Activated CD4-positive, alpha-beta T cell treated with anti-CD3 and anti-CD28 coated beads, Interleukin-2, amount 10 ng/mL, durations not matched to agents 24 days and 14 days (primary cell): ENCODE measurements around the gene PROSER2. TPM values are rescaled to one million over a fixed set of nuclear protein-coding genes. Genes with fewer than 3 reads are reported as not detected.
"Not testable (repeated sequence)": the region's sequence is repeated elsewhere in the genome, so short reads cannot be mapped to it uniquely, and the experiment has no call there.

Experiments used
- DNase-seq: peaks from one replicate; pipeline ENCODE4 v3.0.0; 2022
- H3K27ac Mint-ChIP-seq: one replicate; pipeline ENCODE4 v1.8.0; 2022; ENCODE audit warnings: mild to moderate bottlenecking, mixed read lengths
- H3K27me3 Mint-ChIP-seq: one replicate; pipeline ENCODE4 v1.8.0; 2022; ENCODE audit warnings: mixed read lengths
- H3K36me3 Mint-ChIP-seq: one replicate; pipeline ENCODE4 v1.8.0; 2022; ENCODE audit warnings: low read depth, mild to moderate bottlenecking, mixed read lengths
- H3K4me1 Mint-ChIP-seq: one replicate; pipeline ENCODE4 v1.8.0; 2021; ENCODE audit warnings: mixed read lengths
- H3K4me3 Mint-ChIP-seq: one replicate; pipeline ENCODE4 v1.8.0; 2022; ENCODE audit warnings: mild to moderate bottlenecking, moderate library complexity, mixed read lengths
- H3K9me3 Mint-ChIP-seq: one replicate; pipeline ENCODE4 v1.8.0; 2021; ENCODE audit warnings: mixed read lengths
- intact Hi-C: fragments of 100-400 bp; cut with micrococcal nuclease; formaldehyde crosslinking; loops from one replicate; pipeline ENCODE4 v1.15.1; 2023
- total RNA-seq: library from RNA; stranded (reverse); gene quantifications from 2 replicates; pipeline ENCODE4 v1.2.3, GENCODE V29; 2022

PROSER2 gene
- total RNA-seq, 1 donor from 2014 or later: 0.37 TPM

GRCh38 chr10:11832042-11832441 lies 8.9 kb downstream of the PROSER2 start:
- no peak for DNase-seq
- intact Hi-C loops: no loop called here
- H3K4me3 Mint-ChIP-seq: no peak overlapping the region
- peaks cover 31% of the 10 kb centered on the region for H3K27me3 Mint-ChIP-seq
- H3K27ac Mint-ChIP-seq: no peak overlapping the region
- H3K4me1 Mint-ChIP-seq: no peaks in the 10 kb centered on the region
- H3K36me3 Mint-ChIP-seq: no peaks in the 10 kb centered on the region
- H3K9me3 Mint-ChIP-seq: no peaks in the 10 kb centered on the region

GRCh38 chr10:11835061-11835460 lies 11.9 kb downstream of the PROSER2 start:
- Mint-ChIP-seq H3K27me3 (peaks cover 33% of the 10 kb centered on the region), H3K27ac (no peak overlapping the region), H3K36me3 (no peaks in the 10 kb centered on the region), H3K9me3 (no peaks in the 10 kb centered on the region), H3K4me3 (no peak overlapping the region), H3K4me1 (peaks cover 6% of the 10 kb centered on the region)
- DNase-seq: no peak
- intact Hi-C loops: no loop called here

GRCh38 chr10:11835704-11836103 lies 12.5 kb downstream of the PROSER2 start:
- no peaks in the 10 kb centered on the region for H3K9me3 Mint-ChIP-seq
- peaks cover 35% of the 10 kb centered on the region for H3K27me3 Mint-ChIP-seq
- H3K36me3 Mint-ChIP-seq: no peaks in the 10 kb centered on the region
- DNase-seq: no peak
- intact Hi-C loops: no loop called here
- H3K4me3 Mint-ChIP-seq: no peak overlapping the region
- H3K27ac Mint-ChIP-seq: no peak overlapping the region
- peaks cover 6% of the 10 kb centered on the region for H3K4me1 Mint-ChIP-seq

GRCh38 chr10:11837372-11838161 lies 14.4 kb downstream of the PROSER2 start:
- intact Hi-C loops: no loop called here
- peaks cover 6% of the 10 kb centered on the region for H3K4me1 Mint-ChIP-seq
- H3K9me3 Mint-ChIP-seq: no peaks in the 10 kb centered on the region
- no peak overlapping the region for H3K27ac Mint-ChIP-seq
- peaks cover 35% of the 10 kb centered on the region for H3K27me3 Mint-ChIP-seq
- H3K36me3 Mint-ChIP-seq: no peaks in the 10 kb centered on the region
- H3K4me3 Mint-ChIP-seq: no peak overlapping the region
- no peak for DNase-seq

- no peaks in the 10 kb centered on the region for H3K36me3 Mint-ChIP-seq
- H3K4me3 Mint-ChIP-seq: no peak overlapping the region
- H3K9me3 Mint-ChIP-seq: no peaks in the 10 kb centered on the region
- DNase-seq: no peak
- no peak overlapping the region for H3K27ac Mint-ChIP-seq
- peaks cover 6% of the 10 kb centered on the region for H3K4me1 Mint-ChIP-seq
- peaks cover 35% of the 10 kb centered on the region for H3K27me3 Mint-ChIP-seq
- intact Hi-C loops: no loop called here
Observed at GRCh38 chr10:11838298-11838852, 15.2 kb downstream of the PROSER2 start.

GRCh38 chr10:11841375-11841774 lies 18.2 kb downstream of the PROSER2 start:
- Mint-ChIP-seq H3K36me3 (no peaks in the 10 kb centered on the region), H3K4me3 (no peak overlapping the region), H3K27ac (no peak overlapping the region), H3K9me3 (no peaks in the 10 kb centered on the region), H3K27me3 (peaks cover 44% of the 10 kb centered on the region), H3K4me1 (peaks cover 6% of the 10 kb centered on the region)
- DNase-seq: no peak
- intact Hi-C loops: no loop called here

GRCh38 chr10:11842411-11842810 lies 19.3 kb downstream of the PROSER2 start:
- peaks cover 6% of the 10 kb centered on the region for H3K4me1 Mint-ChIP-seq
- H3K9me3 Mint-ChIP-seq: no peaks in the 10 kb centered on the region
- peaks cover 42% of the 10 kb centered on the region for H3K27me3 Mint-ChIP-seq
- no peak overlapping the region for H3K27ac Mint-ChIP-seq
- no peak overlapping the region for H3K4me3 Mint-ChIP-seq
- intact Hi-C loops: no loop called here
- no peak for DNase-seq
- no peaks in the 10 kb centered on the region for H3K36me3 Mint-ChIP-seq

- intact Hi-C loops: no loop called here
- Mint-ChIP-seq H3K4me3 (no peak overlapping the region), H3K27me3 (peaks cover 42% of the 10 kb centered on the region), H3K9me3 (no peaks in the 10 kb centered on the region), H3K36me3 (no peaks in the 10 kb centered on the region), H3K4me1 (no peaks in the 10 kb centered on the region), H3K27ac (no peak overlapping the region)
- DNase-seq: no peak
Observed at GRCh38 chr10:11845113-11845512, 22.0 kb downstream of the PROSER2 start.

- Mint-ChIP-seq H3K4me1 (no peaks in the 10 kb centered on the region), H3K36me3 (no peaks in the 10 kb centered on the region), H3K27me3 (peaks cover 42% of the 10 kb centered on the region), H3K4me3 (no peak overlapping the region), H3K9me3 (no peaks in the 10 kb centered on the region), H3K27ac (no peak overlapping the region)
- intact Hi-C loops: no loop called here
- no peak for DNase-seq
Observed at GRCh38 chr10:11846542-11846941, 23.4 kb downstream of the PROSER2 start.

GRCh38 chr10:11849277-11849676 lies 26.1 kb downstream of the PROSER2 start:
- Mint-ChIP-seq H3K9me3 (no peaks in the 10 kb centered on the region), H3K4me3 (no peak overlapping the region), H3K4me1 (no peaks in the 10 kb centered on the region), H3K27ac (no peak overlapping the region), H3K27me3 (peaks cover 34% of the 10 kb centered on the region), H3K36me3 (no peaks in the 10 kb centered on the region)
- no peak for DNase-seq
- intact Hi-C loops: no loop called here

GRCh38 chr10:11849911-11850310 lies 26.8 kb downstream of the PROSER2 start:
- no peak for DNase-seq
- no peak overlapping the region for H3K27ac Mint-ChIP-seq
- no peaks in the 10 kb centered on the region for H3K9me3 Mint-ChIP-seq
- H3K4me3 Mint-ChIP-seq: no peak overlapping the region
- intact Hi-C loops: no loop called here
- no peaks in the 10 kb centered on the region for H3K36me3 Mint-ChIP-seq
- peaks cover 35% of the 10 kb centered on the region for H3K27me3 Mint-ChIP-seq
- no peaks in the 10 kb centered on the region for H3K4me1 Mint-ChIP-seq

GRCh38 chr10:11851910-11852309 lies 28.8 kb downstream of the PROSER2 start:
- no peaks in the 10 kb centered on the region for H3K36me3 Mint-ChIP-seq
- H3K4me3 Mint-ChIP-seq: no peak overlapping the region
- no peak for DNase-seq
- intact Hi-C loops: no loop called here
- no peak overlapping the region for H3K27ac Mint-ChIP-seq
- H3K27me3 Mint-ChIP-seq: peaks cover 31% of the 10 kb centered on the region
- no peaks in the 10 kb centered on the region for H3K9me3 Mint-ChIP-seq
- no peaks in the 10 kb centered on the region for H3K4me1 Mint-ChIP-seq

GRCh38 chr10:11852637-11853036 lies 29.5 kb downstream of the PROSER2 start:
- DNase-seq, H3K4me1 Mint-ChIP-seq, H3K9me3 Mint-ChIP-seq, H3K27ac Mint-ChIP-seq, intact Hi-C loops, H3K4me3 Mint-ChIP-seq, H3K36me3 Mint-ChIP-seq: not testable (repeated sequence)
- H3K27me3 Mint-ChIP-seq: peaks cover 29% of the 10 kb centered on the region

- Mint-ChIP-seq H3K9me3 (no peaks in the 10 kb centered on the region), H3K4me3 (no peak overlapping the region), H3K27me3 (peaks cover 29% of the 10 kb centered on the region), H3K36me3 (no peaks in the 10 kb centered on the region), H3K4me1 (no peaks in the 10 kb centered on the region), H3K27ac (no peak overlapping the region)
- intact Hi-C loops: no loop called here
- DNase-seq: no peak
Observed at GRCh38 chr10:11853468-11853867, 30.3 kb downstream of the PROSER2 start.

- H3K4me1 Mint-ChIP-seq: no peaks in the 10 kb centered on the region
- intact Hi-C loops: no loop called here
- H3K27me3 Mint-ChIP-seq: peaks cover 29% of the 10 kb centered on the region
- no peak overlapping the region for H3K27ac Mint-ChIP-seq
- DNase-seq: no peak
- H3K9me3 Mint-ChIP-seq: no peaks in the 10 kb centered on the region
- no peak overlapping the region for H3K4me3 Mint-ChIP-seq
- no peaks in the 10 kb centered on the region for H3K36me3 Mint-ChIP-seq
Observed at GRCh38 chr10:11854301-11854700, 31.1 kb downstream of the PROSER2 start.
